IPS-20b (cell line): ENCODE data around the gene PSD4.

Experiments used
- H3K27ac ChIP-seq: one replicate; pipeline ENCODE4 v1.5.1; 2013; ENCODE audit warnings: low read length
- H3K27me3 ChIP-seq: 2 replicates; pipeline ENCODE4 v1.6.1; 2013; ENCODE audit warnings: mild to moderate bottlenecking, low read length, inconsistent platforms; ENCODE audit not compliant: insufficient read depth
- H3K36me3 ChIP-seq: 2 replicates; pipeline ENCODE4 v1.6.1; 2013; ENCODE audit warnings: low read depth, mild to moderate bottlenecking, inconsistent platforms, low read length, moderate library complexity; ENCODE audit not compliant: insufficient read depth
- H3K4me1 ChIP-seq: 2 replicates; pipeline ENCODE4 v1.6.1; 2013; ENCODE audit warnings: mild to moderate bottlenecking, control low read depth, inconsistent platforms, low read length, moderate library complexity; ENCODE audit not compliant: insufficient read depth
- H3K4me3 ChIP-seq: 2 replicates; pipeline ENCODE4 v1.5.1; 2013; ENCODE audit warnings: mild to moderate bottlenecking, low read length, inconsistent platforms
- H3K9ac ChIP-seq: 2 replicates; pipeline ENCODE4 v1.6.1; 2013; ENCODE audit warnings: low read depth, mild to moderate bottlenecking, inconsistent platforms, low read length, moderate library complexity
- H3K9me3 ChIP-seq: 2 replicates; pipeline ENCODE4 v1.6.1; 2013; ENCODE audit warnings: mild to moderate bottlenecking, low read depth, low read length, inconsistent platforms; ENCODE audit not compliant: insufficient read depth

PSD4 gene

DNA sequence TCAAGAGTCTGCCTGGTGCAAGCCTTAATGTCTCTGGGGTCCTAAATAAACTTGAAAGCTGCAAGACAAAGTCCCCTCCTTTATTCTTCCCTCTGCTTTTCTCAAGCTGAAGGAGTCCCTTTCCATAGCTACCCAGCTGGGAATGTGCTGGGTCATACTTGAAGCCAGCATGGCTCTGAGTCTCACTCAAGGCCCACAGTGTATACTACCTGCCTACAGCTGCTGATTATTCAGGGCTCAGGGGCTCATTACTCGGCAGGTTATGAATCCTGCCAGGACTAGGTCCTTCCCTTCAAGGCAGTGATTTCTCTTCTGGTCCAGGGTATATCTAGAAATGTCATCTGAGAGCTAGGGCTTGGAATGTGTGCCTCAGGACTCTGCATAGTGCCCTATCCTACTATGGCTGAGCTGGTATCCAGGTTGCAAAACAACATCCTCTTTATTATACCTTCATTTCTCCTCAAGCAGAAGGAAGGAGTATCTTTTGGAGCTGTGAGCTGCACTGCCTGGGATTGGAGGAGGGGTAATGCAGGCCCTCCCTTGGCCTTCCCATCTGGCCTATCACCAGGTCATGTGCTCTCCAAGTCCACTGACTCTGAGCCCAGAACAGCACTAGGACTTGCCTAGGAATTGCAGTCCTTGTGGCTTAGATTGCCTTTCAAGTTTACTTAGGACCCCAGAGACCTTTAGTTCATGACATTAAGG is 24.1 kb upstream of the PSD4 start:
- Histone ChIP-seq H3K9ac (no peak overlapping the region), H3K27ac (no peak overlapping the region), H3K9me3 (no peaks in the 10 kb centered on the region), H3K4me3 (no peak overlapping the region), H3K27me3 (no peaks in the 10 kb centered on the region; the same call in 1 of the 2 replicates), H3K36me3 (no peaks in the 10 kb centered on the region), H3K4me1 (no peaks in the 10 kb centered on the region)

DNA sequence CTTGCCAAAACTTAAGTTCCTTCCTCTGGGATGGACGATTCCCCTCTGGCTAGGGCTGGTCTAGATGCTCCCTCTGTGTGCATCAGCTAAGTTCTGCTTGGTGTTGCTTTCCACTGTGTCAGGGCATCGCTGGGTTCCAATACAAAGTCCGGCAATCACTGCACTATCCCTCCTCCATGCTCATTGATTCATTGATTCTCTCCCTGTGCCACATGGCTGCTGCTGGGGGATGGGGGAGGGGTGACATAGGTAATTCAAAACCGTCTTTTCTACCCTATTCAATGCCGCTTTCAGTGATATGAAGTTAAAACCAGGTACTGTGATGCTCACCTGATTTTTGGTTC is 23.5 kb upstream of the PSD4 start:
- Histone ChIP-seq H3K9ac (no peak overlapping the region), H3K27ac (no peak overlapping the region), H3K9me3 (no peaks in the 10 kb centered on the region), H3K4me1 (no peaks in the 10 kb centered on the region), H3K36me3 (no peaks in the 10 kb centered on the region), H3K4me3 (no peak overlapping the region), H3K27me3 (no peaks in the 10 kb centered on the region; the same call in 1 of the 2 replicates)

GRCh38 chr2:113155331-113155730 is 18.4 kb upstream of the PSD4 start:
- H3K4me3 ChIP-seq = no peak overlapping the region
- H3K36me3 ChIP-seq = no peaks in the 10 kb centered on the region
- H3K9me3 ChIP-seq = no peaks in the 10 kb centered on the region
- H3K4me1 ChIP-seq = peaks cover 6% of the 10 kb centered on the region; the same call in 1 of the 2 replicates
- H3K27me3 ChIP-seq = peaks cover 28% of the 10 kb centered on the region
- no peak overlapping the region for H3K27ac ChIP-seq
- H3K9ac ChIP-seq = no peak overlapping the region

GRCh38 chr2:113156278-113157117 is 17.3 kb upstream of the PSD4 start:
- H3K36me3 ChIP-seq = no peaks in the 10 kb centered on the region
- no peak overlapping the region for H3K27ac ChIP-seq
- H3K9ac ChIP-seq = no peak overlapping the region; the same call in 1 of the 2 replicates
- H3K4me3 ChIP-seq = peak overlapping the region; percentile 70
- peaks cover 28% of the 10 kb centered on the region for H3K27me3 ChIP-seq
- H3K4me1 ChIP-seq = peaks cover 6% of the 10 kb centered on the region; the same call in 1 of the 2 replicates
- no peaks in the 10 kb centered on the region for H3K9me3 ChIP-seq

DNA sequence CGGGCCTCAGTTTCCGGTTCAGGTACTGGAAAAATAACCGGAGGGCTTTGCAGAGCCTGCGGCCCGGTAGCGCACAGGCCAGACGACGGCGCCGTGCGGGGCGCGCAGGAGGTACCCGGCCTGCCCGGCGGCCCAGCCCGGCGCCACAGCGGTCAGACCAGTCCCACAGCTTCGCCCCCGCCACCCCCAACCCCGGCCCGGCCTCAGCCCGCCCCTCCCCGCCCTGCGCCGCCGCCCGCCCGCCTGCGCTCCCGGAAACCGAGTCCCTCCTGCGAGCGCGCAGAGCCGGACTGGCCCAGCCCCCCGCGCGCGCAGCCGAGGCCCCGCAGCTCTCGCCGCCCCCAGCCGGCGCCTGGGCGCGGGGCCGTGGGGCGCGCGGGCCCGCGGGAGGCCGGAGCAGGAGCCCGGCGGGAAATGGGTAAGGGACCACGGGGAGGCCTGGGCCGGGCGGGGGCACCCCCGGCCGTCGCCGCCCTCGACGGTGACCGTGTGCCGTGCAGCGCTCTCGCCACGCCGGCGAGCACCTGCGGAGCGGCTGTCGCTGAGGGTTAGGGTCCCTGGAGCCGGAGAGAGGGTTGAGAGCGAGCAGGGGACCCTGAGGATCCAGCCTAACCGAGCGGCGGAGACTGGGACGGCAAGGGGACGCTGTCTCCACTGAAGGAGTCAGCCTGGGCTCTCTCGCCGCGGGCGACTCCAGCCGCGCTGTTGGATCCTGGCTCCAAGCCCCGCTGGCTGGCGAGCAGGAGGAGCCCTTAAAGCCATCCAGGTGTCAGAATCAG is 16.5 kb upstream of the PSD4 start:
- Histone ChIP-seq H3K27me3 (peaks cover 28% of the 10 kb centered on the region), H3K36me3 (no peaks in the 10 kb centered on the region), H3K9ac (peak overlapping the region; percentile 48; the same call in 1 of the 2 replicates), H3K4me3 (peak overlapping the region; percentile 70), H3K4me1 (peaks cover 6% of the 10 kb centered on the region; the same call in 1 of the 2 replicates), H3K9me3 (no peaks in the 10 kb centered on the region), H3K27ac (no peak overlapping the region)

DNA sequence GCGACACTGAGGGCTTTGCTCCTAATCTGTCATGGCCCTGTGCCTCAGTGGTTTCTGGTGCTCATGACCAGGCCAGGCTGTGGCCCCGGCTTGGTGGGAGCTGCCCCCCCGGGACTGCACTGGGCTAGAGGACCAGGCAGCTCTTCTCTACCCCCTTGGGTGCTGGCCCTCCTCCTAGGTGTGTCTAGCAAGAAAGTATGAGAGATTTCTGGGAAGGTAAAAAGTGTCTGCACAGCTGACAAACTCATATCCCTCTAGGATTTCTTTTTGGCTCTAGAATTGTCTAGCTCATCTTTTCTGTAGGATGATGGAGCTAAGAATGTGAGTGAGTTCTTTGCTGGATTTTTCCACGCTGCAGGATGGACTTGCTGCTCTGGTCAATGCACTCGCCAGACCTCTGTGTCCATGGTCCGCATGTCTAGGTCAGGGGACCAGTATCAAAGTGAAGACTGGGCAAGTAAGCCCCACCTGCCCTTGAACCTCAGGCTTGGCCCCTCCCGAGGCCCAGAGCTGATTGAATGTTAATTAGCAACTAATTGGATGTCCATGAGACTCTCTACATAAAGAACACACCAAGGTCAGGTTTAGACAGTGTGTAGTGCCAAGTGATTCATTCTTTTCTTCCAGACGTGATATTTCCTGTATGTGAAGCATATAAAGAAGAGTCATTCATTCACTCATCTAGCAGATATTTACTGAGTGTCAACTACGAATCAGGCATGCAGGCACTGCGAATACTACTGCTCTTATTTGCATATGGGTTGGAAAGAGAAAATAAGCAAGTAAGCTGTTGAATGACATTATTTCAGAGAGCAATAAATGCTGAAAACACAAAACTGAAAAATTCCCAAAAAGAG is 15.6 kb upstream of the PSD4 start:
- Histone ChIP-seq H3K36me3 (no peaks in the 10 kb centered on the region), H3K9me3 (no peaks in the 10 kb centered on the region), H3K9ac (peak overlapping the region; percentile 48; the same call in 1 of the 2 replicates), H3K27ac (no peak overlapping the region), H3K4me3 (peak overlapping the region; percentile 67), H3K27me3 (peaks cover 28% of the 10 kb centered on the region), H3K4me1 (peaks cover 6% of the 10 kb centered on the region; the same call in 1 of the 2 replicates)

DNA sequence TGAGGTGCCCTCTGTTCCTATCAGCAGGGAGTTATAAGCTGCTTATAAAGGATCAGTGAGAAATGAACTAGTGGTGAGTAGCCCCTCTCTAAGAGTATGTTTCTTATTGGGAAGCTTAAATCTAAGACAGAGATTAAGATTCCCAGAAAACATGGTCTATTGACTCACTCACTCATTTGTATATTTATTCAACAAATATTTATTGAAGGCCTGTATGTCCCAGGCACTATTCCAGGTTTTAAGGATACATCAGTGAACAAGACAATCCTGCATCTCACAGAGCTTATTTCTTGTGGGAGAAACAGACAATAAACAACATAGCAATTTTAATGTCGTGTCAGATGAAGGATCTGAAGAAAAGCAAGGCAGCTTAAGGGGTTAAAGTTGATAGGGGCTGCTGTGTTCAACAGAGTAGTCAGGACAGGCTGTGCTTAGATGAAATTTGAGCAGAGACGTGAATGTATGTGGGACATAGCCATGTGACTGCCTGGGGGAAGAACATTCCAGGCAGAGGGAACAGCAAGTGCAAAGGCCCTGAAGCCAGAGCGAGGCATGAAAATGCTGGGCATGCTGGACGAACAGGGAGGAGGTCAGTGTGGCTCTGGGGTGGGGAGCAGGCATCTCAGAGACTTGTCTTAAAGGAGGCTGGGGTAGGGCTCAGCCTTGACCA is 14.8 kb upstream of the PSD4 start:
- Histone ChIP-seq H3K4me3 (no peak overlapping the region), H3K27ac (no peak overlapping the region), H3K27me3 (peaks cover 28% of the 10 kb centered on the region), H3K36me3 (no peaks in the 10 kb centered on the region), H3K9ac (no peak overlapping the region), H3K9me3 (no peaks in the 10 kb centered on the region), H3K4me1 (peaks cover 6% of the 10 kb centered on the region; the same call in 1 of the 2 replicates)

- H3K27me3 ChIP-seq = peaks cover 28% of the 10 kb centered on the region
- no peak overlapping the region for H3K27ac ChIP-seq
- H3K4me3 ChIP-seq = no peak overlapping the region
- peaks cover 10% of the 10 kb centered on the region; the same call in 1 of the 2 replicates for H3K4me1 ChIP-seq
- no peak overlapping the region for H3K9ac ChIP-seq
- no peaks in the 10 kb centered on the region for H3K36me3 ChIP-seq
- H3K9me3 ChIP-seq = no peaks in the 10 kb centered on the region
Measured at GRCh38 chr2:113160248-113160647, 13.5 kb upstream of the PSD4 start.

DNA sequence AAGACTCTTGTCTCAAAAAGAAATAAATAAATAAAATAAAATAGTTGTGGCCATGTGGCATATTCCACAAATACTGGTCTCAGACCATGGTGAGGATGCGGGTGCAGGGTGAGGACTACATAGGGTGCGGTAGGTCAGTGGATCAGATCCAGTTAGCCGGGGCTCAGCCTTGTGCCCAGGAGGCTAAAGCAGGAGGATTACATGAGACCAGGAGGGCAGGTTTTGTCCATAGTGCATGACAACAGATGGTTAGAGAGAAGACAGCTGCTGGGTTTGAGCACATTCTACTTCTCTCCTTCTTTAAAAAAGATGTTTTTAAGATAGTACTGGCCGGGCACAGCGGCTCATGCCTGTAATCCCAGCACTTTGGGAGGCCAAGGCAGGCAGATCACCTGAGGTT is 12.8 kb upstream of the PSD4 start:
- Histone ChIP-seq H3K27ac (no peak overlapping the region), H3K36me3 (no peaks in the 10 kb centered on the region), H3K4me1 (peaks cover 16% of the 10 kb centered on the region; the same call in 1 of the 2 replicates), H3K27me3 (peaks cover 28% of the 10 kb centered on the region), H3K9me3 (no peaks in the 10 kb centered on the region), H3K4me3 (no peak overlapping the region), H3K9ac (no peak overlapping the region)

- Histone ChIP-seq H3K9ac (no peak overlapping the region), H3K27me3 (peaks cover 22% of the 10 kb centered on the region), H3K4me1 (peaks cover 12% of the 10 kb centered on the region; the same call in 1 of the 2 replicates), H3K9me3 (no peaks in the 10 kb centered on the region), H3K36me3 (no peaks in the 10 kb centered on the region), H3K4me3 (no peak overlapping the region), H3K27ac (no peak overlapping the region)
Measured at GRCh38 chr2:113162173-113162572, 11.6 kb upstream of the PSD4 start.
